Measurements from ENCODE around the gene SPATA6.

DNA sequence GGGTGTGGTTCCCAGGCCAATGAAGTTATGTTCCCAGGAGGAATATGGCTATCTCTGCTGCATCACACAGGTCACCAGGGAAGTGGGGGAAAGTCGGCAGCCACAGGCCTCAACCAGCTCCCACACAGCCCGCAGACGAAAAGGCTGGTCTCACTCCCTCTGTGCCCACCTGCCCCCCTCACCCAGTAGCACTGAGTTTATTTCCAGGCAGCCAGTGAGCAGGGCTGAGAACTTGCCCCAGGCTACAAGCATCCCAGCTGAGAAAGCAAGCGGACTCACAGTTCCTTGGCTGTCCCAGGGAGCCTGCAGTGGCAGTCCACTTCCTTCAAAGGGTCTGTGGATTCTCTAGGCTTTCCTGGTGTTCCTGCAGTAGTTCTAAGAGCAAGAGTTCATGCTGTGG lies 180.6 kb downstream of the SPATA6 start:
- TF ChIP-seq CTCF (IDR thresholded peaks at IDR 0.05; ENCODE audit: poor library complexity) (no peak), EZH2 (IDR thresholded peaks at IDR 0.05; ENCODE audit: borderline replicate concordance) (no peak), EZH2phosphoT487 (IDR thresholded peaks at IDR 0.05; ENCODE audit: low read depth, severe bottlenecking, unreplicated experiment) (no peak)
